Measurements from ENCODE around the gene ZC3H11A.
"Not testable (repeated sequence)": the region's sequence is repeated elsewhere in the genome, so short reads cannot be mapped to it uniquely, and the experiment has no call there.

The ZC3H11A gene

GRCh38 chr1:203781962-203782361 lies 13.5 kb upstream of the ZC3H11A start:
- no peak for DNase-seq (ENCODE audit: low read depth)

- DNase-seq (ENCODE audit: low read depth) = no peak
These were observed 5.5 kb upstream of the ZC3H11A start for GRCh38 chr1:203789966-203790365.

DNA sequence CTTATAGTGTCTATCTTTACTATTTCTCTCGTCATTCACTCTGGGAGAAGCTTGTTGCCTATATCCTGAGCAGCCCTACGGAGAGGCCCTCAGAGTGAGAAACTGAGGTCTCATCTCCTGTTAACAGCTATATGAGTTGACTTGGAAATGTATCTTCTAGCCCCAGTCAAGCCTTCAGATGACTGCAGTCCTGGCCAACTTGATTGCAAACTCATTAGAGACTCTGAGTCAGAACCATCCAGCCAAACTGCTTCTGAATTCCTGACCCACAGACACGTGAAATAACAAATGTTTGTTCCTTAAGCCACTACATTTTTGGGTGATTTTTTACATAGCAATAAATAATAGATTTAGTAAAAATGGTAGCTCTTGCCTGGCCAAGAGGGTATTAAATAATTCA lies 3.9 kb upstream of the ZC3H11A start:
- DNase-seq (ENCODE audit: low read depth) = no peak

GRCh38 chr1:203792486-203792885 lies 2.9 kb upstream of the ZC3H11A start:
- DNase-seq (ENCODE audit: low read depth) = no peak

- not testable (repeated sequence) for DNase-seq (ENCODE audit: low read depth)
These were observed 1.9 kb upstream of the ZC3H11A start for GRCh38 chr1:203793561-203793960.

- no peak for DNase-seq (ENCODE audit: low read depth)
These were observed 521 bp upstream of the ZC3H11A start for GRCh38 chr1:203794764-203795440.

- peak; percentile 41 for DNase-seq (ENCODE audit: low read depth)
These were observed 798 bp downstream of the ZC3H11A start for GRCh38 chr1:203796236-203796605.

DNA sequence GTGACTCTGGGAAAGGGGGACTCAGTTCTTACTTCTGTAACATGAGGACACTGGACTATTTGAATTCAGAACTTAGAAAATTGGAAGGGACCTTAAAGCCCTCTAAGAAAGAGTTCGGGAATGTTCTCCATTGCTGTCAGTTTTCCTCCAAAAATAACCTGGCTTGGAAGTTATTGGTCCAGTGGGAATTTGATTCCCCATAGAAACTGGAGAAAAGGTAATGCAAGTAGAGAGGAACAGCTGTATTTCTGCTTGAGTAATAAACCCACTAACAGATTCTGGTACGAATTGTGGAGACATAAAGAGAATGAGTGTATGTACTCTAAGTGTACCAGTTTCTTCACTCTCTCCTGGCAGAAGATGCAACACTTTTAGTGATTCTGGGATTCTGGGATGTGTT lies 1.8 kb downstream of the ZC3H11A start:
- DNase-seq (ENCODE audit: low read depth) = no peak

DNA sequence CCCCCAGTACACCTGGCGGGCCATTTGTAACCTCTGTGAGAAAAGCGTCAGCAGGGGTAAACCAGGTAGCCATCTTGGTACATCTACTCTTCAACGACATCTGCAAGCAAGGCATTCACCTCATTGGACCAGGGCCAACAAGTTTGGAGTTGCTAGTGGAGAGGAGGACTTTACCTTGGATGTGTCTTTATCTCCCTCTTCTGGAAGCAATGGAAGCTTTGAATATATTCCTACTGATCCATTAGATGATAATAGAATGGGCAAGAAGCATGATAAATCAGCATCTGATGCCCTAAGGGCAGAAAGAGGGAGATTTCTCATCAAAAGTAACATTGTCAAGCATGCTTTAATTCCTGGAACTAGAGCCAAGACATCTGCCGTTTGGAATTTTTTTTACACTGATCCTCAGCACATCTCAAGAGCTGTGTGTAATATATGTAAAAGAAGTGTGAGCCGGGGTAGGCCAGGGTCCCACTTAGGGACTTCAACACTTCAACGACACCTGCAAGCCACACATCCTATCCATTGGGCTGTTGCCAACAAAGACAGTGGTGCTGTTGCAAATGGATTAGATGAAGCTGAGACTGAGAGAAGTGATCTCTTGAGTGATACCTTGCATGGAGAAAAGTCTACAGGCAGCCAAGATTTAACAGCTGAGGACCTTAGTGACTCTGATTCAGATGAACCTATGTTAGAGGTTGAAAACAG lies 2.7 kb downstream of the ZC3H11A start:
- no peak for DNase-seq (ENCODE audit: low read depth)

- no peak for DNase-seq (ENCODE audit: low read depth)
These were observed 3.7 kb downstream of the ZC3H11A start for GRCh38 chr1:203799157-203799556.

- DNase-seq (ENCODE audit: low read depth) = no peak
These were observed 4.5 kb downstream of the ZC3H11A start for GRCh38 chr1:203799971-203800370.

DNA sequence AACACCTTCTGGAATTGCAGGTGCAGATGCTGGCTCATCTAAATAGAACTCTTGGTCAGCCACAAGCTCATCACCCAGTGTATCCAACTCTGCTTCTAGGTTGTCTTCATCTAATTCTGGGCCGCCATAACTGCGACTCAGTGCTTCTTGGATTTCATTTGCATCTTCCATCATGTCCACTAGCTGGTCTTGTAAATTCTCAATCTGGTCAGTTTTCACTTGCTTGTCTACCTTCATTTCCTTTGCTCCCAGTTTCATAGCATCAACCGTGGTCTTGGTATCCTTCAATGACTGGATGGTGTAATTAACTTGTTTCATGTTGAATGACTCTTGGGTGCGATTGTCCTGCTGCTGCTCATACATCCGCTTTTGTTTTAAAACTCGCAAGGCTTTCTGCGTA lies 10.3 kb downstream of the ZC3H11A start:
- DNase-seq (ENCODE audit: low read depth) = no peak

DNA sequence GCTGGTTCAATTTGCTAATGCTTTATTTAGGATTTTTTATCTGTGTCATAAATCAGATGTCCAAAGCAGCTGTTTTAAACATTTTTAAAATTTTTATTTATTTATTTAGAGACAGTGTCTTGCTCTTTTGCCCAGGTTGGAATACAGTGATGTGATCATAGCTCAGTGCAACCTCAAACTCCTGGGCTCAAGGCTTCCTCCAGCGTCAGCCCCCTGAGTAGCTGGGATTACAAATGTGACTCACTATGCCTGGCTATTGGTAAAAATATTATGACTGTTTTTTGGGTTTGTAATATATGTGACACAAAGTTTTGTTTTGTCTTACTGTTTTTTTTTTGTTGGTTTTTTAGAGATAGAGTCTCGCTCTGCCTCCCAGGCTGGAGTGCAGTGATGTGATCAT lies 11.8 kb downstream of the ZC3H11A start:
- peak; percentile 80 for DNase-seq (ENCODE audit: low read depth)

- DNase-seq (ENCODE audit: low read depth) = no peak
These were observed 18.3 kb downstream of the ZC3H11A start for GRCh38 chr1:203813581-203814341.

GRCh38 chr1:203818399-203818798 lies 23.0 kb downstream of the ZC3H11A start:
- no peak for DNase-seq (ENCODE audit: low read depth)

DNA sequence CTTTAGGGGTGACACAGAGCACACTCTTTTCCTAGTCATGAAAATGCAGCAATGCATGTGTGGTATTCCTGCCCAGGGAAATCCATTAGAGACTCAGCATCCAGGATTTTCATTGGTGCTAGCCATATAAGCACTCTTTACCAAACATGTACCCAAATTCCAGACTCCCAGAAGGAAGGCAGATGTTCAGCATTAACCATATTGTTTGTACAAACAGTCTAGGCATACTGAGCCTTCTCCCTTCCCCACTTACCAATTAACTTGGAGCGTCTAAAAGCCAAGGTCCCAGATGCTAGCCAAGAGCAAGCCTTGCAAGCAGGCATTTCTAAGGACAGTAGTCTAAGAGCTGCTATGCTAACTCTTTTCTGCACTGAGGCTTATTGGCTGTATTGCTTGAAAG lies 27.9 kb downstream of the ZC3H11A start:
- no peak for DNase-seq (ENCODE audit: low read depth)

- no peak for DNase-seq (ENCODE audit: low read depth)
These were observed 30.8 kb downstream of the ZC3H11A start for GRCh38 chr1:203826175-203826574.

GRCh38 chr1:203828002-203828401 lies 32.6 kb downstream of the ZC3H11A start:
- peak; percentile 4 for DNase-seq (ENCODE audit: low read depth)

DNA sequence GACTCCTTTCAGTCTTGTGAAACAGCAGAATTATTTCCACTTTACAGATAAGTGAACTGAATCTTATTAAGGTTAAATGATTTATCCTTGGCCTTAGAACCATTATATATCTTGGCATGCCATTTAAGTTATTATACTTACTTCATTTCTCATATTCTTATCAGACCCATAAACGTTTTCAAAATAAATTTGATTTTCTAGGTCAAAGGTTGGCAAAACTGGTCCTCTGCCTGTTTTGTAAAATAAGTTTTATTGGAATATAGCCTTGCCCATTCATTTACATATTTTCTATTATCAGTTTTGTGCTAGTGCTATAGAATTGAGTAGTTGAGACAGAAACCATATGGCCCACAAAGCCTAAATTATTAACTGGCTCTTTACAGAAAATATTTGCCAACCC lies 33.1 kb downstream of the ZC3H11A start:
- no peak for DNase-seq (ENCODE audit: low read depth)

GRCh38 chr1:203829247-203829646 lies 33.8 kb downstream of the ZC3H11A start:
- DNase-seq (ENCODE audit: low read depth) = not testable (repeated sequence)

- no peak for DNase-seq (ENCODE audit: low read depth)
These were observed 40.1 kb downstream of the ZC3H11A start for GRCh38 chr1:203835476-203835875.

GRCh38 chr1:203839081-203839480 lies 43.7 kb downstream of the ZC3H11A start:
- peak; percentile 54 for DNase-seq (ENCODE audit: low read depth)

DNA sequence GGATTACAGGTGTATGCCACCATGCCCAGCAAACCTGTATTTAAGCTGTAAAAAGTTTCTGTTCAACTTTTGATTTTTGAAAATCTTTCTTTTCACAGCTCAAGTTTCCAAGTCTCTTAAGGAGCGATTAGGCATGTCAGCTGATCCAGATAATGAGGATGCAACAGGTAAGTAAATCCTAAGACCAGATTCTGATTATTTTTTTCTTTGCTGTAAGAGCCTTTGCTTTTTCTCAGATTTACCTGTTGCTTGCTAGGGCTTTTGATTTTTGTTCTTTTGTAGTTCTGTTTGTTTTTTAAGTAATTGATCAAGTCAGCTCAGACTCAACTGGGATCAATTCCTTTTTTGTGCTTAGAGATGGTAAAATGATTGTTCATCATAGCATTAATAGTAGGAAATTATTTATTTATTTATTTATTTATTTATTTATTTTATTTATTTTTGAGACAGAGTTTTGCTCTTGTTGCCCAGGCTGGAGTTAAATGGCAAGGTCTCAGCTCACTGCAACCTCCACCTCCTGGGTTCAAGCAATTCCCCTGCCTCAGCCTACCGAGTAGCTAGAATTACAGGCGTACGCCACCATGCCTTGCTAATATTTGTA lies 44.9 kb downstream of the ZC3H11A start:
- no peak for DNase-seq (ENCODE audit: low read depth)
